Endothelial cell (in vitro differentiated cells): ENCODE data around the gene OMA1. TPM values are rescaled to one million over a fixed set of nuclear protein-coding genes. Genes with fewer than 3 reads are reported as not detected.

Source experiments
- DNase-seq: peaks from one replicate; pipeline ENCODE4 v3.0.0; 2021; ENCODE audit warnings: low spot score
- H3K27ac Mint-ChIP-seq: one replicate; pipeline ENCODE4 v1.8.0; 2021; ENCODE audit warnings: mixed read lengths, inconsistent platforms; ENCODE audit not compliant: unreplicated experiment
- H3K27me3 Mint-ChIP-seq: one replicate; pipeline ENCODE4 v1.8.0; 2021; ENCODE audit warnings: mild to moderate bottlenecking, moderate library complexity, mixed read lengths, inconsistent platforms; ENCODE audit not compliant: unreplicated experiment
- H3K36me3 Mint-ChIP-seq: one replicate; pipeline ENCODE4 v1.8.0; 2021; ENCODE audit warnings: mild to moderate bottlenecking, low read depth, mixed read lengths, inconsistent platforms; ENCODE audit not compliant: unreplicated experiment
- H3K4me1 Mint-ChIP-seq: one replicate; pipeline ENCODE4 v1.8.0; 2021; ENCODE audit warnings: mild to moderate bottlenecking, mixed read lengths, inconsistent platforms; ENCODE audit not compliant: unreplicated experiment
- H3K4me3 Mint-ChIP-seq: one replicate; pipeline ENCODE4 v1.8.0; 2021; ENCODE audit warnings: mild to moderate bottlenecking, mixed read lengths, inconsistent platforms; ENCODE audit not compliant: unreplicated experiment
- H3K9me3 Mint-ChIP-seq: one replicate; pipeline ENCODE4 v1.8.0; 2021; ENCODE audit warnings: mixed read lengths, inconsistent platforms; ENCODE audit not compliant: unreplicated experiment
- total RNA-seq: library from RNA; stranded (reverse); fragmentation: NEBNext Ultra II Directional; extraction: Animal tissue kit (Norgen Biotek cat#: 25700); gene quantifications from one replicate; pipeline ENCODE4 v1.2.1, GENCODE V29; 2021; ENCODE audit not compliant: unreplicated experiment
- TF ChIP-seq, protein P1 (sequence below): fragments of 200-600 bp; sonication (generic); IDR thresholded peaks from one replicate; pipeline ENCODE4 v1.5.0; 2021; ENCODE audit warnings: antibody characterized with exemption; ENCODE audit not compliant: unreplicated experiment

The OMA1 gene
- total RNA-seq, 1 donor from 2014 or later = 7.6 TPM

DNA sequence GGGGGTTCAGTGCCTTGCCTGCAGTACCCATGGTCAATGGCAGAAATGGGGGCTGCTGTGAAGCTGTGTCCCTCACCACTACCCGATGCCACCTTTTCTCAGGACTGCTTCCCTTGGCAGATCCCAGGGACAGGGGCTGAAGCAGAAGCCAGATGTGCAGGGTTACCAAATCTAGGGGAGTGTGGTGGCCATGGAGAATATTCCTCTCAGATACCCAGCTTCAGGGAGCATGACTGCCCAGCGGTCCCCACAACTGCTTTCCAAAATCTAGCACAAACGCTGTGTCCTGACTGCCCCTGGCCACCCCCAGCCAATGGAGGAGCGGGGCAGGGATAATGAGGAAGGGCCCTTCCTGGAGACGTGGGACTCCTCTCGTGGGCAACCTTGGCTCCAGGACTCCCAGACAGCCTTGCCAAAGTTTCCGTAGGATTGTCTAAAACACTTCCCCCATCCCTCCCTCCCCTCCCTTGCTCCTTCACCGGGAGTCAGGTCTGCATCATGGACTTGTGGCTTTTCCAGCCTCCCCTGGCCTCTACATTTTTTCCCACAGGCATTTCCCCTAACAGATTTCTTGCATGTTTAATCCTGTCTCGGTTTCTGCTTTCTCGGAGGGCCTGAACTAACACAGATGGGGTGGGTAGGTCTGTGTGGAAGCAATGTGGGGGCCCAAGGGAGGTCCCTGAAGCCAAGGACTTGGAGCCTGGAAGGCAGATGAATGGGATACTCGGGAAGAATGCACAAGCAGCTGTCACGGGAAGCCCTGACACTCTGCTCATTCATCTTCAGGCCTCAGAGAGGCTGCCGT lies 80.5 kb downstream of the OMA1 start:
- DNase-seq = no peak
- TF ChIP-seq, protein P1, sequence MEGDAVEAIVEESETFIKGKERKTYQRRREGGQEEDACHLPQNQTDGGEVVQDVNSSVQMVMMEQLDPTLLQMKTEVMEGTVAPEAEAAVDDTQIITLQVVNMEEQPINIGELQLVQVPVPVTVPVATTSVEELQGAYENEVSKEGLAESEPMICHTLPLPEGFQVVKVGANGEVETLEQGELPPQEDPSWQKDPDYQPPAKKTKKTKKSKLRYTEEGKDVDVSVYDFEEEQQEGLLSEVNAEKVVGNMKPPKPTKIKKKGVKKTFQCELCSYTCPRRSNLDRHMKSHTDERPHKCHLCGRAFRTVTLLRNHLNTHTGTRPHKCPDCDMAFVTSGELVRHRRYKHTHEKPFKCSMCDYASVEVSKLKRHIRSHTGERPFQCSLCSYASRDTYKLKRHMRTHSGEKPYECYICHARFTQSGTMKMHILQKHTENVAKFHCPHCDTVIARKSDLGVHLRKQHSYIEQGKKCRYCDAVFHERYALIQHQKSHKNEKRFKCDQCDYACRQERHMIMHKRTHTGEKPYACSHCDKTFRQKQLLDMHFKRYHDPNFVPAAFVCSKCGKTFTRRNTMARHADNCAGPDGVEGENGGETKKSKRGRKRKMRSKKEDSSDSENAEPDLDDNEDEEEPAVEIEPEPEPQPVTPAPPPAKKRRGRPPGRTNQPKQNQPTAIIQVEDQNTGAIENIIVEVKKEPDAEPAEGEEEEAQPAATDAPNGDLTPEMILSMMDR = no peak
- Mint-ChIP-seq H3K4me1 (no peaks in the 10 kb centered on the region), H3K9me3 (no peaks in the 10 kb centered on the region), H3K4me3 (no peak overlapping the region), H3K27me3 (no peaks in the 10 kb centered on the region), H3K36me3 (no peaks in the 10 kb centered on the region), H3K27ac (no peak overlapping the region)

DNA sequence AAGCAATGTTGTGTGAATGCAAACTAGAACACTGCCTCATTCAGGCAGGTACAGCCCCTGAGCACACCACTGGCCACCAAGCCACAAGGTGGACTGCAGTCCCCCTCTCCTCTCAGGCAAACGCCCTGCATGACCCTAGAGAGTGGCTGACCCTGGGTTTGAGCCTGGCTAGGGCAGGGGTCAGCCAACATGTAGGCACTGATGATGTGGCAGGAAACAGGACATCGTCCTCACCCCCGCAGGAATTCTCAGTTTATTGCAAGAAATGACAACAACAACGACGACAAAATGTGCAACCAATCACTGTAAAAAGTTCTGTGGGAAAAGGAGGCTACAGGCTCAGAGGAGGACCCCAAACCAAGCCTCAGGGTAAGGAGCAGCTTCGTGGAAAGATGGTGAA lies 81.3 kb downstream of the OMA1 start:
- H3K36me3 Mint-ChIP-seq = no peaks in the 10 kb centered on the region
- H3K27ac Mint-ChIP-seq = no peak overlapping the region
- no peaks in the 10 kb centered on the region for H3K9me3 Mint-ChIP-seq
- TF ChIP-seq, protein P1 = no peak
- H3K4me1 Mint-ChIP-seq = no peaks in the 10 kb centered on the region
- no peak for DNase-seq
- no peaks in the 10 kb centered on the region for H3K27me3 Mint-ChIP-seq
- H3K4me3 Mint-ChIP-seq = no peak overlapping the region

DNA sequence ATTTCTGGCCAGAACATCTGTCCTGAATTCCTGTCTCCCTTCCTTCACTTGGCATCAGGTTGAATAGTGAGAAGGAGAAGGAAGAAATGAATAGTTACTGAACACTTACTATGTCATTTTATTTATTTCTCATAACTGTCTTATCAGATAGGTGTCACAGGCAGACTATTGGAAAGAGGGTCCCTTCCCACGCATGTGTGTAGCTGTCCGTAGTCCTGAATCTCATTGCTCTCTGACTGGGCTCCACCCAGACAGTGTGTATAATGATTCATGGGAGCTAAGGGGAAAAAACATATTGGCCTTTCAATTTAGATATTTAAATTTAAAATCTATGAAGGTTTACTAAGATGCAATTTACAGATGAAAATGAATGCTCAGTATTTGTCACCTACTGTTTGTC lies 86.1 kb downstream of the OMA1 start:
- no peaks in the 10 kb centered on the region for H3K27me3 Mint-ChIP-seq
- no peak overlapping the region for H3K27ac Mint-ChIP-seq
- no peak overlapping the region for H3K4me3 Mint-ChIP-seq
- TF ChIP-seq, protein P1 = no peak
- DNase-seq = peak; percentile 33
- H3K9me3 Mint-ChIP-seq = no peaks in the 10 kb centered on the region
- no peaks in the 10 kb centered on the region for H3K36me3 Mint-ChIP-seq
- H3K4me1 Mint-ChIP-seq = no peaks in the 10 kb centered on the region

GRCh38 chr1:58459911-58460310 lies 86.6 kb downstream of the OMA1 start:
- no peaks in the 10 kb centered on the region for H3K9me3 Mint-ChIP-seq
- no peaks in the 10 kb centered on the region for H3K36me3 Mint-ChIP-seq
- no peaks in the 10 kb centered on the region for H3K4me1 Mint-ChIP-seq
- TF ChIP-seq, protein P1 = no peak
- no peaks in the 10 kb centered on the region for H3K27me3 Mint-ChIP-seq
- DNase-seq = no peak
- H3K27ac Mint-ChIP-seq = no peak overlapping the region
- no peak overlapping the region for H3K4me3 Mint-ChIP-seq

GRCh38 chr1:58457023-58457635 lies 89.4 kb downstream of the OMA1 start:
- no peaks in the 10 kb centered on the region for H3K27me3 Mint-ChIP-seq
- no peak overlapping the region for H3K4me3 Mint-ChIP-seq
- H3K9me3 Mint-ChIP-seq = no peaks in the 10 kb centered on the region
- TF ChIP-seq, protein P1 = no peak
- H3K27ac Mint-ChIP-seq = no peak overlapping the region
- no peak for DNase-seq
- no peaks in the 10 kb centered on the region for H3K4me1 Mint-ChIP-seq
- no peaks in the 10 kb centered on the region for H3K36me3 Mint-ChIP-seq
